ENCODE data around the gene ZNF672. TPM values are rescaled to one million over a fixed set of nuclear protein-coding genes. Genes with fewer than 3 reads are reported as not detected.

Gene ZNF672
- total RNA-seq = 20.0 and 29.8 TPM in 2 replicates

DNA sequence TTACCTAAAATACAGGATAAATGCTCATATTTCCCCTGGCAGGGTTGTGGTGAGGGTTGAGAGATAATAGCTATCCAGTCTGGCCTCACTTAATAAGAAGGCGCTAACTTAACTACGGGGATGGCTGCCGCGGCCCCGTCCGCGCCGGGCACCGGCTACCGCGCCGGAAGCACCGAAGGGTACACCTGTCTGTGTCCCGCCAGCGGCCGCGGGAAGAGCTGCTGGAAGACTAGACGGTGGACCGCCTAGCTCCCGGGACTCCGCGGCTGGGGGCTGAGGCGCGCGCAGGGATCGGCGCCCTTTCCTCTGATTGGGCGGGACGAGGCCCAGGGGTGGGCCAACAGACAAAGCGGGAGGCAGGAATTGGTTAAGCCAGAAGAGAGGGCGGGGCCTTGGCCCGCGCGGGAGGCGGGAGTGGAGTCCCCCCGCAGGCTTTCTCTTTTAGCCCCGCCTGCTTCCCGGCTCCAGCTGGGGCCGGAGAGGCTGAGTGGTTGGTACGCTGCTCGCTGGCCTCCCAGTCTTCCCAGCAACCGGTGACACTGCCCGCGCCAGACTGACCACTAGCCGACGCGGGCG is at the start of gene ZNF672:
ZNF672 (plus strand) TSS at position 444 of the 576 bp plus-strand sequence. CDS start 9,051 bp downstream, outside the sequence.

DNA sequence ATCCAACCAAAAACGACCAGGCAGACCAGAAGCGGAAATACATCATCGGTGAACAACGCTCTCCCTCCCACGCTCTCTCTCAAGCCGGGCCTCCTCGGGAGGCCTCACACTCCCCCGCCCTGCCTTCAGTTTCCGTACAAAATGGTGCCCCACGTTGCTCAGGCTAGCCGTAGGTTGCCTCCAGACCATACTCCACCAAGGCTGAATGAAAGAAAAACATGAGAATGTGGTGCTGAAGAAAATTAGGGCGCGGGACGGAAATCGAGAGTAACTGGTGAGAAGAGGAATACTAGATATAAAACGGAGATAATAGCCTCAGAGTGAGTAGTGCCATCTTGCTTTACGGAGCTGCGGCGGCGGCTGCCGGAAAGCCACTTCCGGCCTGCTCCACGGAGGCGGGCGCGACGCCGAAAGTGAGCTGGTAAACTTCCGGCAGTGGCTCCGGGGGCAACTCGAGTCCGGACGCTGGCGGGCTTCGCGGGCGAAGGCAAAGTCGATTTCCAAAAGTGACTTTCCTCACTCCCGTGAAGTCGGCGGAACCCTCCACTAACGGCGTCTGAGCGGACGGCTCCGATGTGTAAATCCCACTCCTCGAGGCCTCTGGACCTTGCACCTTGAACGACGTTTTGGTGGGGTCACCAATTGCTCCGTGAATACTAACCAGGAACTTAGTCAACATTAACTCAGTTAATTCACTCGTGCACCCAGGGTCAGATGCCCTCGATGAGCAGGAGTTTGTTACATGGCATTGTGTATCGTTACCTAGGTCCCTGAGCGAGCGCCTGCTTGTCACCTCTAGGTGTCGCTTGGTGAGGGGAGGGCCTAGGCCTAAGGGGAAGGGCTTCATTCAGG is 11.9 kb upstream of the ZNF672 start, which contains the start of gene SH3BP5L:
SH3BP5L (minus strand) TSS at position 7 of the 852 bp plus-strand sequence. CDS start 980 bp downstream, outside the sequence.

DNA sequence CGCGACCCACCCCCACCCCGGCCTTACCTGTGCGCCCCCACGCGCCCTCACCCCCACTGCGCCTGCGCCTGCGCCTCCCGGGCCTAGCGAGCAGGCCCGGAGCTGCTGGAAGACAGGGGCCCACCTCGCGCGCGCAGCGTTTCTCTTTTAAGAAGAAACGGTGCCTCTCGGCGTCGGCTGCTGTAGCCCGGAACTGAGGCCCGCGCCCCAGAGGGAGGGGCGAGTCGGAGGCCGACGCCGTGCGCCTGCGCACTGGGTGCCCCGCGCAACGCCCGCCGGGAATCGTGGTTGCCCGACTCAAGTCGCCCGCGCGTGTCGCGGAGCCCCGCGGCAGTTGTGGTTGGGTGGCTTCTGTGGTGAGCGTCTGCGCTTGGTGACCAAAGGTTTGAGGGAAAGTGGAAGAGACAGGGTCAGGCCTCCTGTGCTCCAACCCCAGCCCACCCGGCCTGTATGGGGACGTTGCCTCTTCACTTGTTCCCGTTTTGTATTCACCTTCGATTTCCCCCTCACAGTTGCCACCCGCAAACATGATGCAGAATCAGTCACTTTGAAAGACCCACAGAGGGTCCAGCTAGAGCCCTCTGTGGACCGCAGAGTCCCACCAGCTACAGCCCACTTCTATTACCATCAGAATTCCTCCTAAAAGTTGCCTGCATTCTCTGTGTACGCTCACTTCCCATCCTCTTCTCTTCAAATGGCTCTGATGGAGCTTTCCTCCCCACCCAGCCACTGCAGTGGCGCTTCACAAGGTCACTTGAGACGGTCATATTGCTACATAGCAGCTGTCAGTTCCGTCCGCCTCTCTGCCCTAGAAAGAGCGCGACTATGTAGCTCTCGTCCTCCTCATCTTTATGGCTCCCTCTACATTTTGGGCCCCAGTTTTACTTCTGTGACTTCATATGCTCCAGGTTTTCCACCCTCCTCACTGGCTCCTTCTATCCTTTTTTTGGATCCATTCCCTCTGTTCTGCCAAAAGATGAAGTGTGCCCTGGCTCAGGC is 21.2 kb downstream of the ZNF672 start, which contains the start of gene ZNF692:
ZNF692 (minus strand) TSS at position 195 of the 999 bp plus-strand sequence. CDS start 776 bp downstream, outside the sequence.

Other genes with a start within 250 kb of the ZNF672 start
- gene OR2T10, start 240.5 kb upstream of the ZNF672 start, total RNA-seq = not detected in 2 replicates
- gene OR2T11, start 203.1 kb upstream of the ZNF672 start, total RNA-seq = not detected in 2 replicates
- gene OR2T35, start 192.9 kb upstream of the ZNF672 start, total RNA-seq = not detected in 2 replicates
- not detected in 2 replicates for gene OR2T27, start 182.7 kb upstream of the ZNF672 start, total RNA-seq
- not detected in 2 replicates for gene OR14I1, start 135.5 kb upstream of the ZNF672 start, total RNA-seq
- not detected in 2 replicates for gene LYPD8, start 82.5 kb upstream of the ZNF672 start, total RNA-seq
- 22.7 and 23.7 TPM in 2 replicates for gene SH3BP5L, start 12.3 kb upstream of the ZNF672 start, total RNA-seq
- gene ZNF692, start 20.9 kb downstream of the ZNF672 start, total RNA-seq = 20.3 and 23.6 TPM in 2 replicates
- gene PGBD2, start 68.0 kb downstream of the ZNF672 start, total RNA-seq = 2.3 and 3.7 TPM in 2 replicates

All from mesangial cell (primary cell).